Esophagus muscularis mucosa (tissue), 3 donors: ENCODE data around the gene KLHL8.

Source experiments
- POLR2A ChIP-seq: fragments of 450-650 bp; IDR thresholded peaks from one replicate; pipeline ENCODE4 v1.6.1; 2017; ENCODE audit warnings: antibody characterized with exemption, moderate library complexity, mild to moderate bottlenecking, low read depth
- TF ChIP-seq, protein P1 (sequence below), 3 experiments: fragments of 200-600 bp in 2 of 3; fragments of 450-650 bp in 1 of 3; sonication (generic) in 2 of 3; IDR thresholded peaks; one replicate each; pipeline ENCODE4 v1.5.1; 2017 to 2019; ENCODE audit warnings: antibody characterized with exemption in 3 of 3, mild to moderate bottlenecking in 2 of 3, moderate library complexity in 1 of 3

- TF ChIP-seq POLR2A: no peak
- TF ChIP-seq, protein P1, sequence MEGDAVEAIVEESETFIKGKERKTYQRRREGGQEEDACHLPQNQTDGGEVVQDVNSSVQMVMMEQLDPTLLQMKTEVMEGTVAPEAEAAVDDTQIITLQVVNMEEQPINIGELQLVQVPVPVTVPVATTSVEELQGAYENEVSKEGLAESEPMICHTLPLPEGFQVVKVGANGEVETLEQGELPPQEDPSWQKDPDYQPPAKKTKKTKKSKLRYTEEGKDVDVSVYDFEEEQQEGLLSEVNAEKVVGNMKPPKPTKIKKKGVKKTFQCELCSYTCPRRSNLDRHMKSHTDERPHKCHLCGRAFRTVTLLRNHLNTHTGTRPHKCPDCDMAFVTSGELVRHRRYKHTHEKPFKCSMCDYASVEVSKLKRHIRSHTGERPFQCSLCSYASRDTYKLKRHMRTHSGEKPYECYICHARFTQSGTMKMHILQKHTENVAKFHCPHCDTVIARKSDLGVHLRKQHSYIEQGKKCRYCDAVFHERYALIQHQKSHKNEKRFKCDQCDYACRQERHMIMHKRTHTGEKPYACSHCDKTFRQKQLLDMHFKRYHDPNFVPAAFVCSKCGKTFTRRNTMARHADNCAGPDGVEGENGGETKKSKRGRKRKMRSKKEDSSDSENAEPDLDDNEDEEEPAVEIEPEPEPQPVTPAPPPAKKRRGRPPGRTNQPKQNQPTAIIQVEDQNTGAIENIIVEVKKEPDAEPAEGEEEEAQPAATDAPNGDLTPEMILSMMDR (IDR thresholded peaks at IDR 0.05): no peak
These were observed 30.7 kb upstream of the KLHL8 start for GRCh38 chr4:87251106-87251505.
